ENCODE results near the gene PTPN6.
"Not testable (repeated sequence)": the region's sequence is repeated elsewhere in the genome, so short reads cannot be mapped to it uniquely, and the experiment has no call there.

PTPN6 gene

DNA sequence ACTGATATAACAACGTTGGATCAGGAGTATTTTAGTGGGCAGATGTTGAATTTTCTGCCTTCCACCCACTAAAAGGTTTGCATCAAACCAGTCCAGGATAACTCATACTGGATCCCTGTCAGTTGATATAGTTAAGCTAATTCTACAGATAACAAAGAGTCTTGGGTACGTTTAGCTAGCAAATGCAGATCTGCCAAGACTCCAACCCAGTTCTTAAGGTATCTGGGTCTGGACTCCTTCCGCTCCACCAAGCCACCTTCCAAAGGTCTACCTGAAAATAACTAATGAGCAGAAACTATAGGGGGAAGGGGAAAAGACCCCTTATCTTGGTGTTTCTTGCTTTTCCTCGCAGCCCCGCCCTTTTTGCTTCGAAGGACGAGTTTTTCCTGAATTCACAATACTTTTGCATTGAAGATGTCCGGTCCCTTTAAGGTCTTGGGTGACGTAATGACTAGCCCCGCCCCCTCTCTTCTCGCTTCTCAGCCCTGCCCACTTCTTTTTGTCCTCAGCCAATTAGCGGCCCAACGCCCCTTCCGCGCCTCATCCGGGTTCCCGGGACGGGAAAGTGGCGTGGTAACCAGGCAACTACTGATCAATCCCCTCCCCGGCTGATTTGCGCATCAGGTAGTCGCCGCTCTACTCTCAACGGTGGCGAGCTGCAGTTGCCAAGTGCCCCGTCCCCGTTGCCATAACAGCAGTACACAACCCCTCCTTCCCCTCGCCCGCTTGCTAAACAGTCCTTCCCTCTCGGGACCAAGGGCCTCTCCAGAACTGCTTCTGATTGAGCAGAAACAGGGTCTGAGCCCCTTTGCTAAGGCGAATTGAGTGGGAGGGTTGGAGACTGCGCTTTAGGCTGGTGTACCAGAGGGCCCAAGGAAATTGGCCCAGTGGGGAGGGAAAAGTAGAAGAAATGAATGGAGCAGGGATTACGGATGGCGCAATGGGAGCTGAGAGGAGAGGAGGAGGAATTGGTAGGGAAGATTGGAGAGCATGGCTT, 46.6 kb upstream of the PTPN6 start, which contains the start of gene LRRC23:
Gene LRRC23, plus strand, starts transcription at position 543 of the 997 bp plus-strand sequence. CDS start 812 bp downstream, outside the sequence.
- H3K27ac ChIP-seq (ENCODE audit: low read depth, low read length) = no peak within 1 kb of the TSS
- H3K36me3 ChIP-seq (ENCODE audit: control insufficient read depth, low read length) = no peaks in the 10 kb centered on the region
- H3K4me3 ChIP-seq (ENCODE audit: low read length) = peak within 1 kb of the TSS; percentile 82
- no peaks in the 10 kb centered on the region for H3K79me2 ChIP-seq (ENCODE audit: control insufficient read depth, low read length)
- H3K9me2 ChIP-seq (replicated peaks; ENCODE audit: control insufficient read depth, low read length) = no peaks in the 10 kb centered on the region
- no peaks in the 10 kb centered on the region for H3K27me3 ChIP-seq (ENCODE audit: control insufficient read depth, low read length)
- TF ChIP-seq EZH2phosphoT487 (IDR thresholded peaks at IDR 0.05; ENCODE audit: borderline replicate concordance, low read length) = no peak
- TF ChIP-seq, protein P1, sequence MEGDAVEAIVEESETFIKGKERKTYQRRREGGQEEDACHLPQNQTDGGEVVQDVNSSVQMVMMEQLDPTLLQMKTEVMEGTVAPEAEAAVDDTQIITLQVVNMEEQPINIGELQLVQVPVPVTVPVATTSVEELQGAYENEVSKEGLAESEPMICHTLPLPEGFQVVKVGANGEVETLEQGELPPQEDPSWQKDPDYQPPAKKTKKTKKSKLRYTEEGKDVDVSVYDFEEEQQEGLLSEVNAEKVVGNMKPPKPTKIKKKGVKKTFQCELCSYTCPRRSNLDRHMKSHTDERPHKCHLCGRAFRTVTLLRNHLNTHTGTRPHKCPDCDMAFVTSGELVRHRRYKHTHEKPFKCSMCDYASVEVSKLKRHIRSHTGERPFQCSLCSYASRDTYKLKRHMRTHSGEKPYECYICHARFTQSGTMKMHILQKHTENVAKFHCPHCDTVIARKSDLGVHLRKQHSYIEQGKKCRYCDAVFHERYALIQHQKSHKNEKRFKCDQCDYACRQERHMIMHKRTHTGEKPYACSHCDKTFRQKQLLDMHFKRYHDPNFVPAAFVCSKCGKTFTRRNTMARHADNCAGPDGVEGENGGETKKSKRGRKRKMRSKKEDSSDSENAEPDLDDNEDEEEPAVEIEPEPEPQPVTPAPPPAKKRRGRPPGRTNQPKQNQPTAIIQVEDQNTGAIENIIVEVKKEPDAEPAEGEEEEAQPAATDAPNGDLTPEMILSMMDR (IDR thresholded peaks at IDR 0.05; ENCODE audit: low read depth, low read length, poor library complexity, severe bottlenecking) = no peak
- no peaks in the 10 kb centered on the region for H3F3A ChIP-seq (ENCODE audit: control insufficient read depth, insufficient read depth)
- peak within 1 kb of the TSS; percentile 88 for H3K4me2 ChIP-seq (ENCODE audit: low read length)
- H3K4me1 ChIP-seq (ENCODE audit: control insufficient read depth, low read length) = peaks cover 19% of the 10 kb centered on the region
- no peaks in the 10 kb centered on the region for H4K20me1 ChIP-seq (ENCODE audit: control insufficient read depth, insufficient read depth, low read depth, low read length)
- H3K9me3 ChIP-seq (ENCODE audit: control insufficient read depth, insufficient read depth, low read length) = no peaks in the 10 kb centered on the region

DNA sequence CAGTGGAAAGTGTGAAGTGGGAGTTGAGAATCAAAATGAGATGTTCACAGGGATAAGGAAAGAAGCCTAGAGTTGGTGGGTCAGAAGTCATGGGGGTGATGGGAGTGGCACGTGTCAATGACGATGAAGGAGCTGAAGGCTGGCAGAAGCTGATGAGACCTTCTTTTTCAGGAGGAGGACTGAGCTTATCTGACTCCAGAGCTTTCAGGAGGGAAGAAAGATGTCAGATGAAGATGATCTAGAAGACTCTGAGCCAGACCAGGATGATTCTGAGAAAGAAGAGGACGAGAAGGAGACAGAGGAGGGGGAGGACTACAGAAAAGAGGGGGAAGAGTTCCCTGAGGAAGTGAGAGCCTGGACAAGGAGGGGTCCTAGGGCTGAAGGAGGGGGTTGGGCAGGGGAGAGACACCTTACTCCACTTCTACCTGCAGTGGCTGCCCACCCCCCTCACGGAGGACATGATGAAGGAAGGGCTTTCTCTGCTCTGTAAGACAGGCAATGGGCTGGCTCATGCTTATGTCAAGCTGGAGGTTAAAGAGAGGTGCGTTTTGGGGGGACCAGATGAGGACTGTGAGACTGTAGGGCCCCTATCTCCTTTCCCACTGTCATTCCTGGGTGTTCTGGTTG, 45.6 kb upstream of the PTPN6 start:
- Histone ChIP-seq H3K4me3 (ENCODE audit: low read length) (peak overlapping the region; percentile 82), H3F3A (ENCODE audit: control insufficient read depth, insufficient read depth) (no peaks in the 10 kb centered on the region), H3K27ac (ENCODE audit: low read depth, low read length) (no peak overlapping the region), H3K4me2 (ENCODE audit: low read length) (peak overlapping the region; percentile 88), H3K27me3 (ENCODE audit: control insufficient read depth, low read length) (no peaks in the 10 kb centered on the region), H4K20me1 (ENCODE audit: control insufficient read depth, insufficient read depth, low read depth, low read length) (no peaks in the 10 kb centered on the region), H3K4me1 (ENCODE audit: control insufficient read depth, low read length) (peaks cover 19% of the 10 kb centered on the region), H3K36me3 (ENCODE audit: control insufficient read depth, low read length) (no peaks in the 10 kb centered on the region), H3K79me2 (ENCODE audit: control insufficient read depth, low read length) (no peaks in the 10 kb centered on the region), H3K9me2 (replicated peaks; ENCODE audit: control insufficient read depth, low read length) (no peaks in the 10 kb centered on the region), H3K9me3 (ENCODE audit: control insufficient read depth, insufficient read depth, low read length) (no peaks in the 10 kb centered on the region)
- TF ChIP-seq, protein P1 (IDR thresholded peaks at IDR 0.05; ENCODE audit: low read depth, low read length, poor library complexity, severe bottlenecking) = no peak
- TF ChIP-seq EZH2phosphoT487 (IDR thresholded peaks at IDR 0.05; ENCODE audit: borderline replicate concordance, low read length) = no peak

DNA sequence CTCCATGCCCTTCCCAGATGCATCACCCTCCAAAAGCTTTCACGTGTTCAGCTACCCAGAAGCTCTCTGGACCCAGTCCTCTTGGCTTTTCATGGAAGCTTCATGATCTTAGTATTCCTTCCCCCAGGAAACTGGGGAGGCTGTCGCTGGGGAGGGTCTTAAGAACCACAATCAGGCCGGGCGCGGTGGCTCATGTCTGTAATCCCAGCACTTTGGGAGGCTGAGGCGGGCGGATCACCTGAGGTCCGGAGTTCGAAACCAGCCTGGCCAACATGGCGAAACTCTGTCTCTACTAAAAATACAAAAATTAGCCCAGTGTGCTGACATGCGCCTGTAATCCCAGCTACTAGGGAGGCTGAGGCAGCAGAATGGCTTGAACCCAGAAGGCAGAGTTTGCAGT, 43.0 kb upstream of the PTPN6 start:
- not testable (repeated sequence) for H4K20me1 ChIP-seq (ENCODE audit: control insufficient read depth, insufficient read depth, low read depth, low read length); H3K4me2 ChIP-seq (ENCODE audit: low read length); H3K9me3 ChIP-seq (ENCODE audit: control insufficient read depth, insufficient read depth, low read length); H3K9me2 ChIP-seq (replicated peaks; ENCODE audit: control insufficient read depth, low read length); H3K36me3 ChIP-seq (ENCODE audit: control insufficient read depth, low read length); H3F3A ChIP-seq (ENCODE audit: control insufficient read depth, insufficient read depth); H3K27ac ChIP-seq (ENCODE audit: low read depth, low read length); H3K79me2 ChIP-seq (ENCODE audit: control insufficient read depth, low read length); H3K4me3 ChIP-seq (ENCODE audit: low read length)
- peaks cover 18% of the 10 kb centered on the region; the same call in 1 of the 2 replicates for H3K27me3 ChIP-seq (ENCODE audit: control insufficient read depth, low read length)
- peaks cover 19% of the 10 kb centered on the region for H3K4me1 ChIP-seq (ENCODE audit: control insufficient read depth, low read length)

All from DOHH2 (cell line).